A673 (cell line): Measurements from ENCODE around the gene LRRC8D. TPM values are rescaled to one million over a fixed set of nuclear protein-coding genes. Genes with fewer than 3 reads are reported as not detected.

Source experiments
- BruUV-seq: library from RNA; stranded (reverse); fragments of 400-500 nt; replicated peaks from 2 replicates; lab custom pipeline; 2021; lab: Mats Ljungman, UMichigan
- CTCF ChIA-PET: fragments of 300-600 bp; sonication (Branson Sonifier 250); formaldehyde crosslinking; loops from one replicate; lab custom pipeline; 2022; ENCODE audit warnings: antibody characterized with exemption; lab: Charles Lee
- POLR2A ChIA-PET: fragments of 300-600 bp; sonication (Branson Sonifier 250); formaldehyde crosslinking; loops from one replicate; lab custom pipeline; 2022; ENCODE audit warnings: antibody characterized with exemption; ENCODE audit not compliant: low non-redundant PET; lab: Charles Lee
- DNase-seq: peaks from one replicate; pipeline ENCODE4 v3.0.0-alpha.2; 2015; ENCODE audit warnings: low spot score
- H3K27ac ChIP-seq: fragments of 200-600 bp; sonication (generic); 2 replicates; pipeline ENCODE4 v1.5.1; 2016; ENCODE audit warnings: mixed run types, low read depth, mild to moderate bottlenecking, mixed read lengths, antibody characterized with exemption, low read length; ENCODE audit not compliant: poor library complexity, severe bottlenecking
- H3K27me3 ChIP-seq: fragments of 200-600 bp; sonication (generic); replicated peaks from 2 replicates; pipeline ENCODE4 v1.6.1; 2017; ENCODE audit warnings: mixed run types, low read depth, mild to moderate bottlenecking, mixed read lengths, antibody characterized with exemption, low read length; ENCODE audit not compliant: insufficient read depth, poor library complexity
- H3K36me3 ChIP-seq: fragments of 200-600 bp; sonication (generic); 2 replicates; pipeline ENCODE4 v1.6.1; 2016; ENCODE audit warnings: mixed run types, mild to moderate bottlenecking, mixed read lengths, antibody characterized with exemption, low read length; ENCODE audit not compliant: insufficient read depth, poor library complexity, severe bottlenecking
- H3K4me1 ChIP-seq: fragments of 200-600 bp; sonication (generic); 2 replicates; pipeline ENCODE4 v1.6.1; 2017; ENCODE audit warnings: mixed run types, mild to moderate bottlenecking, mixed read lengths, antibody characterized with exemption, low read length; ENCODE audit not compliant: insufficient read depth, poor library complexity, severe bottlenecking
- H3K4me3 ChIP-seq: fragments of 200-600 bp; sonication (generic); 2 replicates; pipeline ENCODE4 v1.5.1; 2016; ENCODE audit warnings: low read depth, mixed run types, mild to moderate bottlenecking, mixed read lengths, low read length; ENCODE audit not compliant: poor library complexity, severe bottlenecking
- H3K9me3 ChIP-seq: fragments of 200-600 bp; sonication (generic); 2 replicates; pipeline ENCODE4 v1.6.1; 2016; ENCODE audit warnings: mixed run types, low read depth, mild to moderate bottlenecking, mixed read lengths, antibody characterized with exemption, low read length; ENCODE audit not compliant: poor library complexity, severe bottlenecking
- EZH2 ChIP-seq: fragments of 200-600 bp; sonication (generic); IDR thresholded peaks from 2 replicates; pipeline ENCODE4 v1.6.1; 2017; ENCODE audit warnings: borderline replicate concordance, low read depth, mild to moderate bottlenecking, mixed read lengths, antibody characterized with exemption, low read length; ENCODE audit not compliant: poor library complexity, severe bottlenecking
- intact Hi-C: fragments of 100-400 bp; cut with micrococcal nuclease; formaldehyde crosslinking; loops from one replicate; pipeline ENCODE4 v1.10.0; 2022; ENCODE audit not compliant: unreplicated experiment
- total RNA-seq: library from RNA; stranded (reverse); gene quantifications from 2 replicates; pipeline ENCODE4 v1.2.3, GENCODE V29; 2021
- TF ChIP-seq, protein P1 (sequence below): fragments of 300-800, 200-600 bp; sonication (generic); conservative IDR thresholded peaks from 2 replicates; pipeline ENCODE4 v1.5.1; 2017; ENCODE audit warnings: low read depth, mild to moderate bottlenecking, antibody characterized with exemption, low read length, moderate library complexity, mixed read lengths

LRRC8D gene
- total RNA-seq, 1 experiment from 2014 or later: 59.4 TPM

DNA sequence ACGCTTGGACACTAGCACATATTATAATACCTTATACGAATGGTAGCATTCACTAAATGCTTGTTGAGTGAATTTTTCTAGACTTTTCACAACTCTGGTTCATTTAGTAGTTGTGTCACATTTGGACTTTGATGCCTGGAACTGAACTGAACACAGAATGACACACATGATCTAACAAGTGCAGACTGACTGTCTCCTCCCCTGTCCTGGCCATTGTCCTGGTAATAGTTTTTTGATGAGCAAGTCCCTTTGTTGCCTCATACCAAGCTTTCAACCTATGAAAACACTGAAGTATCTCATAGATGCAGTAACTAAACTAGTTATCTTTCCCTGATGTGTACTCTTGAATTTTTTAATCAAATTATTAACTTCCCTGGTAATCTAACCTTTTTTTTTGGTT, 66.4 kb downstream of the LRRC8D start:
- CTCF ChIA-PET: no interaction called here
- DNase-seq: no peak
- peaks cover 4% of the 10 kb centered on the region for H3K36me3 ChIP-seq
- no peaks in the 10 kb centered on the region for H3K27me3 ChIP-seq
- BruUV-seq: no TSS peak
- peaks cover 1% of the 10 kb centered on the region for H3K9me3 ChIP-seq
- TF ChIP-seq EZH2: no peak
- TF ChIP-seq, protein P1, sequence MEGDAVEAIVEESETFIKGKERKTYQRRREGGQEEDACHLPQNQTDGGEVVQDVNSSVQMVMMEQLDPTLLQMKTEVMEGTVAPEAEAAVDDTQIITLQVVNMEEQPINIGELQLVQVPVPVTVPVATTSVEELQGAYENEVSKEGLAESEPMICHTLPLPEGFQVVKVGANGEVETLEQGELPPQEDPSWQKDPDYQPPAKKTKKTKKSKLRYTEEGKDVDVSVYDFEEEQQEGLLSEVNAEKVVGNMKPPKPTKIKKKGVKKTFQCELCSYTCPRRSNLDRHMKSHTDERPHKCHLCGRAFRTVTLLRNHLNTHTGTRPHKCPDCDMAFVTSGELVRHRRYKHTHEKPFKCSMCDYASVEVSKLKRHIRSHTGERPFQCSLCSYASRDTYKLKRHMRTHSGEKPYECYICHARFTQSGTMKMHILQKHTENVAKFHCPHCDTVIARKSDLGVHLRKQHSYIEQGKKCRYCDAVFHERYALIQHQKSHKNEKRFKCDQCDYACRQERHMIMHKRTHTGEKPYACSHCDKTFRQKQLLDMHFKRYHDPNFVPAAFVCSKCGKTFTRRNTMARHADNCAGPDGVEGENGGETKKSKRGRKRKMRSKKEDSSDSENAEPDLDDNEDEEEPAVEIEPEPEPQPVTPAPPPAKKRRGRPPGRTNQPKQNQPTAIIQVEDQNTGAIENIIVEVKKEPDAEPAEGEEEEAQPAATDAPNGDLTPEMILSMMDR: no peak
- no peak overlapping the region for H3K27ac ChIP-seq
- intact Hi-C loops: no loop called here
- no peak overlapping the region for H3K4me3 ChIP-seq
- H3K4me1 ChIP-seq: peaks cover 75% of the 10 kb centered on the region
- POLR2A ChIA-PET: no interaction called here

DNA sequence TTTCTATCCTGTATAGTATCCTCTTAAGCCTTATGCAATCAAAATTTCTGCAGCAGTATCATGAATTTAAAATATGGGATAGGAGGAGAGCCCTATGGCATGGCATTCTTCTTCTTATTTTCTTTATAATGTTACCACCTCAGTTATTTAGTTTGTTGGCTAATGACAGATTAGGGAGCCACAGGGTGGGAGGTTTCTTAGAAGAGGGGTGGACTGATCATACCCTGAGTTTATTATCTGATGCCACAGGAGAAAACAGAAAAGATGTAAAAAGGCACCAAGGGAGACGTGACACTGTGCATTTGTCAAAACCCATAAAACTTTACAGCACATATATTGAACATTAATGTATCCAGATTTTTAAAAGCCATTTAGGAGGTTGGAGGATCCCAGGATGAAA, 66.9 kb downstream of the LRRC8D start:
- H3K36me3 ChIP-seq: no peaks in the 10 kb centered on the region
- CTCF ChIA-PET: no interaction called here
- H3K4me3 ChIP-seq: no peak overlapping the region
- POLR2A ChIA-PET: no interaction called here
- no peaks in the 10 kb centered on the region for H3K9me3 ChIP-seq
- H3K27ac ChIP-seq: no peak overlapping the region
- peaks cover 75% of the 10 kb centered on the region for H3K4me1 ChIP-seq
- TF ChIP-seq EZH2: no peak
- TF ChIP-seq, protein P1: no peak
- H3K27me3 ChIP-seq: no peaks in the 10 kb centered on the region
- BruUV-seq: no TSS peak
- intact Hi-C loops: no loop called here
- DNase-seq: no peak

DNA sequence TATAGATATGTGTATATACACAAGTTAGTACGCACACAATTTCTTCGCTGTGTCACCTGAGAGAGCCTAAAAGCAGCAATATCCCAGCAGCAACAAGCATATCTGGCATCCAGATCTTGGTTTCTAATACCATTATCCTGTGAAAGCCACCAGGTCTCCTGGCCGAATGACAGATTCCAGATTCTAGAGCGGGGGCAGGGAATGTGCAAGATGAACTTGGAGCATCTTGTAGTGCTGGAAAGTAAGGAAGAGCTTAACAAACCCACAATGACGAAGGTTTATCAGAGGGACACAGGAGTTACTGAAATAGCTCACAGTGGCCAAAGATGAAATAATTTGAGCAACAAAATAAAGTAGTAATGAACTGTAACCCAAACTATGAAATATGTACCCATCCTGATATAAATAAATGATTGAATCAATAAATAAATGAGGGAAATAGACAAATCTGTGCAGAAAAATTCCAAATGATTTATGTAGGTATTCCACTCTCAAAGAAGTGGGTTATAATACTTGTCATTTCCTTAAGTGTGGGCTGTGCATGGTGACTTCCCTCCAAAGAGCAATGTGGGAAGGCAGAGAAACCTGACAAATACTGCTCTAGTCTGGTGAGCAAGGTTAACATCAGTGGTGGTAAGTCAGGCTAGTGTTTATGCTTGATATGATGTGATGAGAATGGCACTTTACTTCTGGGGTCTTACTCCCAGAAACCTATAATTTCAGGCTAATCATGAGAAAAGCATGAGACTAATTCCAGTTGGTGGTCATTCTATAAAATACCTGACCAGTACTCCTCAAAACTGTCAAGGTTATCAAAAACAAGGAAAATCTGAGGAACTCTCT, 67.9 kb downstream of the LRRC8D start:
- H3K9me3 ChIP-seq: no peaks in the 10 kb centered on the region
- intact Hi-C loops: no loop called here
- TF ChIP-seq EZH2: no peak
- TF ChIP-seq, protein P1: no peak
- peaks cover 72% of the 10 kb centered on the region for H3K4me1 ChIP-seq
- no peak overlapping the region for H3K4me3 ChIP-seq
- no peak for DNase-seq
- ChIA-PET POLR2A (no interaction called here), CTCF (no interaction called here)
- no peaks in the 10 kb centered on the region for H3K36me3 ChIP-seq
- H3K27me3 ChIP-seq: no peaks in the 10 kb centered on the region
- no peak overlapping the region for H3K27ac ChIP-seq
- BruUV-seq: no TSS peak
